ENCODE measurements around the gene GATAD2A.

GRCh38 chr19:19487077-19487949 is 81.8 kb downstream of the GATAD2A start:
- TF ChIP-seq MYC (IDR thresholded peaks at IDR 0.05; ENCODE audit: insufficient read depth, insufficient read length, insufficient replicate concordance, low read length, severe bottlenecking): no peak
- TF ChIP-seq, protein P1, sequence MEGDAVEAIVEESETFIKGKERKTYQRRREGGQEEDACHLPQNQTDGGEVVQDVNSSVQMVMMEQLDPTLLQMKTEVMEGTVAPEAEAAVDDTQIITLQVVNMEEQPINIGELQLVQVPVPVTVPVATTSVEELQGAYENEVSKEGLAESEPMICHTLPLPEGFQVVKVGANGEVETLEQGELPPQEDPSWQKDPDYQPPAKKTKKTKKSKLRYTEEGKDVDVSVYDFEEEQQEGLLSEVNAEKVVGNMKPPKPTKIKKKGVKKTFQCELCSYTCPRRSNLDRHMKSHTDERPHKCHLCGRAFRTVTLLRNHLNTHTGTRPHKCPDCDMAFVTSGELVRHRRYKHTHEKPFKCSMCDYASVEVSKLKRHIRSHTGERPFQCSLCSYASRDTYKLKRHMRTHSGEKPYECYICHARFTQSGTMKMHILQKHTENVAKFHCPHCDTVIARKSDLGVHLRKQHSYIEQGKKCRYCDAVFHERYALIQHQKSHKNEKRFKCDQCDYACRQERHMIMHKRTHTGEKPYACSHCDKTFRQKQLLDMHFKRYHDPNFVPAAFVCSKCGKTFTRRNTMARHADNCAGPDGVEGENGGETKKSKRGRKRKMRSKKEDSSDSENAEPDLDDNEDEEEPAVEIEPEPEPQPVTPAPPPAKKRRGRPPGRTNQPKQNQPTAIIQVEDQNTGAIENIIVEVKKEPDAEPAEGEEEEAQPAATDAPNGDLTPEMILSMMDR (IDR thresholded peaks at IDR 0.05 in 2 of 3, conservative IDR thresholded peaks at IDR 0.05 in 1 of 3; ENCODE audit: control insufficient read depth in 2 of 3, extremely low read depth in 1 of 3, insufficient read depth in 1 of 3, low read depth in 3 of 3, low read length in 3 of 3): no peak
- no peak for TF ChIP-seq YY1 (IDR thresholded peaks at IDR 0.05; ENCODE audit: low read depth, low read length)
- TF ChIP-seq EZH2 (IDR thresholded peaks at IDR 0.05; ENCODE audit: borderline replicate concordance, control insufficient read depth, low read depth, low read length): no peak
- no peak for TF ChIP-seq PBX3 (IDR thresholded peaks at IDR 0.05; ENCODE audit: insufficient replicate concordance, low read depth, low read length)
- TF ChIP-seq MYB (IDR thresholded peaks at IDR 0.05; ENCODE audit: borderline replicate concordance, low read depth, low read length): no peak
- no peak for TF ChIP-seq RB1 (IDR thresholded peaks at IDR 0.05; ENCODE audit: borderline replicate concordance)
- no peak for TF ChIP-seq NKRF (conservative IDR thresholded peaks at IDR 0.05)
- no peak for TF ChIP-seq POLR2A (IDR thresholded peaks at IDR 0.05; ENCODE audit: low read depth, low read length)
- no peak for TF ChIP-seq BCL11A (IDR thresholded peaks at IDR 0.05; ENCODE audit: low read depth, low read length)
- TF ChIP-seq, protein P2, sequence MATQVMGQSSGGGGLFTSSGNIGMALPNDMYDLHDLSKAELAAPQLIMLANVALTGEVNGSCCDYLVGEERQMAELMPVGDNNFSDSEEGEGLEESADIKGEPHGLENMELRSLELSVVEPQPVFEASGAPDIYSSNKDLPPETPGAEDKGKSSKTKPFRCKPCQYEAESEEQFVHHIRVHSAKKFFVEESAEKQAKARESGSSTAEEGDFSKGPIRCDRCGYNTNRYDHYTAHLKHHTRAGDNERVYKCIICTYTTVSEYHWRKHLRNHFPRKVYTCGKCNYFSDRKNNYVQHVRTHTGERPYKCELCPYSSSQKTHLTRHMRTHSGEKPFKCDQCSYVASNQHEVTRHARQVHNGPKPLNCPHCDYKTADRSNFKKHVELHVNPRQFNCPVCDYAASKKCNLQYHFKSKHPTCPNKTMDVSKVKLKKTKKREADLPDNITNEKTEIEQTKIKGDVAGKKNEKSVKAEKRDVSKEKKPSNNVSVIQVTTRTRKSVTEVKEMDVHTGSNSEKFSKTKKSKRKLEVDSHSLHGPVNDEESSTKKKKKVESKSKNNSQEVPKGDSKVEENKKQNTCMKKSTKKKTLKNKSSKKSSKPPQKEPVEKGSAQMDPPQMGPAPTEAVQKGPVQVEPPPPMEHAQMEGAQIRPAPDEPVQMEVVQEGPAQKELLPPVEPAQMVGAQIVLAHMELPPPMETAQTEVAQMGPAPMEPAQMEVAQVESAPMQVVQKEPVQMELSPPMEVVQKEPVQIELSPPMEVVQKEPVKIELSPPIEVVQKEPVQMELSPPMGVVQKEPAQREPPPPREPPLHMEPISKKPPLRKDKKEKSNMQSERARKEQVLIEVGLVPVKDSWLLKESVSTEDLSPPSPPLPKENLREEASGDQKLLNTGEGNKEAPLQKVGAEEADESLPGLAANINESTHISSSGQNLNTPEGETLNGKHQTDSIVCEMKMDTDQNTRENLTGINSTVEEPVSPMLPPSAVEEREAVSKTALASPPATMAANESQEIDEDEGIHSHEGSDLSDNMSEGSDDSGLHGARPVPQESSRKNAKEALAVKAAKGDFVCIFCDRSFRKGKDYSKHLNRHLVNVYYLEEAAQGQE (IDR thresholded peaks at IDR 0.05; ENCODE audit: low read depth, low read length): no peak
- no peak for TF ChIP-seq ZNF274 (IDR thresholded peaks at IDR 0.05; ENCODE audit: insufficient read depth, insufficient read length)
- TF ChIP-seq POU2F2 (IDR thresholded peaks at IDR 0.05; ENCODE audit: borderline replicate concordance, low read depth, low read length): no peak
- no peak for TF ChIP-seq ZNF384 (IDR thresholded peaks at IDR 0.05; ENCODE audit: borderline replicate concordance, low read depth, low read length)

Measured in GM12878 (cell line).